Measurements from ENCODE around the gene SLC9A8. TPM values are rescaled to one million over a fixed set of nuclear protein-coding genes. Genes with fewer than 3 reads are reported as not detected.

SLC9A8 gene
- total and polyA plus RNA-seq, 9 donors = 4.0 to 6.3 (median 5.4) TPM

DNA sequence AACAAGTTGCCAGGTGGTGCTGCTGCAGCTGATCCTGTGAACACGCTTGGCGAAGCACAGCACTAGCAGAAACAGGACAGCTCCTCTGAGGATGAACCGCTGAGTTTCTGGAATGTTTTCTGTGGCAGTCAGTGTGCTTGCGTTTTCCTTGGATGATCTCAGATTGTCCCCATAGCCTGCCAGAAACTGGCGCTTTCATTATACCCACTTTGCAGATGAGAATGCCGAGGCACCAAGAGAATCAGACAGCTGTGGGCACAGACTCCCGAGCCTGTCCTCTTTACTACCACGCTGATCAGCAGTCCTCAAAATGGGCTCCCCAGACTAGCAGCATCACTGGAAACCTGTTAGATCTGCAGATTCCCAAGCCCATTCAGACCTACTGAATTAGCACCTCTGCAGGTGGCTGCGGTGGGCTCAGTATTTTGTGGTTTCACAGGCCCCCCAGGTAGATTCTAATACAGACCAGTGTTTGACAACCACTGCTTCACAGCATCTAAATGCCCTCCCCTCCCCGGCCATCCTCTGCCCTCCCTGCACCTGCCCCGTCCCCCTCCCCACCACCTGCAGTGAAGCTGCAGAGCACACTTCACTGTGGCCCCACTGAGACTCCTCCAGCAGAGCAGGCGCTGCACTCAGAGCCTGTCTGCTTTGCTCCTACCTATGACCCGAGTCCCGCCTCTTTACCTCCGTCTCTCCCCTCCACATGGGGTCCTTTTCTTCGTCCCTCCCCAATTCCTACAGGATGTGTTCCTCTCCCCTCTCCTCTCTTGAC, 73.1 kb downstream of the SLC9A8 start:
- peaks cover 63% of the 10 kb centered on the region for H3K36me3 ChIP-seq (ENCODE audit: control insufficient read depth, insufficient read depth, low read length)
- H3K4me3 ChIP-seq (ENCODE audit: low read length) = no peak overlapping the region
- DNase-seq = no peak

DNA sequence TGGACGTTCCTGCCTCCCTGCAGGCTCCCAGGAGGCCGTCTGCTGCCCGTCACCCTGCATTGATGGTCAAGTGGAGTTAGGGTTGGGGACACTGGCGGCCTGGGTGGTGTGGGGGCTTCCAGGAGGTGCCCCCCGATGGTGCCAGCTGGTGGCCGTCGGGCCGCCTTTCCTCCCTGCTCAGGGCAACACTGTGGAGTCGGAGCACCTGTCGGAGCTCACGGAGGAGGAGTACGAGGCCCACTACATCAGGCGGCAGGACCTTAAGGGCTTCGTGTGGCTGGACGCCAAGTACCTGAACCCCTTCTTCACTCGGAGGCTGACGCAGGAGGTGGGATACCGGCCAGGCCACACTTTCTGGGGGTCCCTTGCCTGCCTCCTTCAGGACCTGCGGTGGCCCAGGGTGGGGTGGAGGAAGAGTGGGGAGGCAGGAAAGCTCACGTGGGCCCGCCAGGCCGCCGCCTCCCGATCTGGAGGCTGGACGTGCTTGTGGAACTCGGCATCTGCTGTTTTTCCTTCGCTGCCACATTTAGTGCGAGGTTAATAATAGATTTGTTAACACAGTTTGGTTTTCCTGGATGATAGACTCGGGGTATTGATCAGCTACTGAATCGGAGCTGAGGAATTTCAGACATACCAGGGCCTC, 74.1 kb downstream of the SLC9A8 start:
- DNase-seq = no peak
- Histone ChIP-seq H3K9me3 (replicated peaks; ENCODE audit: control insufficient read depth, low read depth, low read length) (no peaks in the 10 kb centered on the region), H3K4me3 (ENCODE audit: low read length) (no peak overlapping the region), H3K4me1 (ENCODE audit: control insufficient read depth, insufficient read depth, low read length) (peaks cover 25% of the 10 kb centered on the region), H3K36me3 (ENCODE audit: control insufficient read depth, insufficient read depth, low read length) (peaks cover 59% of the 10 kb centered on the region), H3K27ac (ENCODE audit: low read length) (peak overlapping the region; percentile 72), H3K27me3 (ENCODE audit: control insufficient read depth, insufficient read depth, low read length) (no peaks in the 10 kb centered on the region)
- 67% methylated on average over 28 of the region's 30 CpGs for WGBS (ENCODE audit: insufficient coverage)

More for the DNA sequence above, 73.1 kb downstream of the SLC9A8 start:
- 82% methylated on average over 16 of the region's 16 CpGs for WGBS (ENCODE audit: insufficient coverage)
- Histone ChIP-seq H3K27me3 (ENCODE audit: control insufficient read depth, insufficient read depth, low read length) (no peaks in the 10 kb centered on the region), H3K4me1 (ENCODE audit: control insufficient read depth, insufficient read depth, low read length) (peaks cover 23% of the 10 kb centered on the region), H3K9me3 (replicated peaks; ENCODE audit: control insufficient read depth, low read depth, low read length) (no peaks in the 10 kb centered on the region), H3K27ac (ENCODE audit: low read length) (peak overlapping the region; percentile 72)

DNA sequence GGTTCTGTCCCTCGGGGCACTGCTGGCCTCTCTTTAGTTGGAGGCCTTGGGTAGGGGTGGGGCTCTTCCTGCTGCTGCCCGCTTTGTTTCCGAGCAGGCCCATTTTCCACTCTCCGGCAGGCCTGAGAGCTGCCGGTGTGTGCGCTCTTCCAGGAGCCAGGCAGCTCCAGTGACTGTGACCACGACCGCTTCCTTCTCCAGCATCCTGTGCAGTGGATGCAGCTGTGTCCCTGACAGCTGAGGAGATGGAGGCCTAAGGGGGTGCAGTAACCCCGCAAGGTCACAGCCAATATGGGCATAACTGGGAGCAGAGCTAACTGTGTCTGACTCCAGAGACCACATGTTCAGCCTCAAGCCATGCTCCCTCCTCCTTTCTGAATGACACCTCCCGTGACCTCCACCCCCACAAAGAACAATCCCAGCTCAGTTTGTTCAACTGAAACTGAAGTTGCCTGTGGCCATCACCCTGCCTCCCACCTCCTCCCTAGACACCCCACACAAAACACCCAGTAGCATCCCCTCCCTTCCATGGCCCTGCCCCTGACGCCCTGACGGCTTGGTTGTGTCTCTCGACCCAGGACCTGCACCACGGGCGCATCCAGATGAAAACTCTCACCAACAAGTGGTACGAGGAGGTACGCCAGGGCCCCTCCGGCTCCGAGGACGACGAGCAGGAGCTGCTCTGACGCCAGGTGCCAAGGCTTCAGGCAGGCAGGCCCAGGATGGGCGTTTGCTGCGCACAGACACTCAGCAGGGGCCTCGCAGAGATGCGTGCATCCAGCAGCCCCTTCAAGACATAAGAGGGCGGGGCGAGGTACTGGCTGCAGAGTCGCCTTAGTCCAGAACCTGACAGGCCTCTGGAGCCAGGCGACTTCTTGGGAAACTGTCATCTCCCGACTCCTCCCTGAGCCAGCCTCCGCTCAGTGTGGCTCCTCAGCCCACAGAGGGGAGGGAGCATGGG, 74.9 kb downstream of the SLC9A8 start:
- peak overlapping the region; percentile 72 for H3K27ac ChIP-seq (ENCODE audit: low read length)
- peak; percentile 54 for DNase-seq
- no peaks in the 10 kb centered on the region for H3K9me3 ChIP-seq (replicated peaks; ENCODE audit: control insufficient read depth, low read depth, low read length)
- 69% methylated on average over 26 of the region's 32 CpGs for WGBS (ENCODE audit: insufficient coverage)
- H3K27me3 ChIP-seq (ENCODE audit: control insufficient read depth, insufficient read depth, low read length) = no peaks in the 10 kb centered on the region
- H3K36me3 ChIP-seq (ENCODE audit: control insufficient read depth, insufficient read depth, low read length) = peaks cover 53% of the 10 kb centered on the region
- H3K4me3 ChIP-seq (ENCODE audit: low read length) = no peak overlapping the region
- peaks cover 30% of the 10 kb centered on the region for H3K4me1 ChIP-seq (ENCODE audit: control insufficient read depth, insufficient read depth, low read length)

DNA sequence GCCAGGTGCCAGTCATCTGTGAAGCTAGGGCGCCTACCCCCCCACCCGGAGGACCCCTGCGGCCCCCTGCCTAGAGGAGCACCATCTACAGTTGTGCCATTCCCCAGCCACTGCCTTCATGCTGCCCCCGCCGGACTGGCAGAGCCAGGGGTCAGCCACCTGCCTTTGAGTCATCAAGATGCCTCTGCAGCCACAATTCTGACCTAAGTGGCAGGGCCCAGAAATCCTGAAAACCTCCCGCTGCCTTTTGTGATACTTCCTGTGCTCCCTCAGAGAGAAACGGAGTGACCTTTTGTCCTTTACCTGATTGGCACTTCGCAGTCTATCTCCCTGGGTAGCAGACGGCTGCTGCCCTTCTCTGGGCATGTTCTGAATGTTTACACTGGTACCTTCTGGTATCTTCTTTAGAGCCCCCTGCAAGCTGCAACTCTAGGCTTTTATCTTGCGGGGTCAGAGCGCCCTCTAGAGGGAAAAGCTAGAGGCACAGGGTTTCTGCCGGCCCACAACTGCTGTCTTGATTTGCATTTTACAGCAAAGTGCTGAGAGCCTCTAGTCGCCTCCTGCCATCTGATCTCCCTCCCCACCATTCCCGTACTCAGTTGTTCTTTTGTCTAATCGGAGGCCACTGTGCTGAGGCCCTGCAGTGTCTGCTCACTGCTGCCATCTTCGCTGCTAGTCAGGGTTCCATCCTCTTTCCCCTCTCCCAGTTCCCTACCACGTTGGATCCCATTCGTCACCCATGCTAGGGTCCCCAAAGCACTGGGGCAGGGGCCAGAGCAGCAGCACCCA, 75.8 kb downstream of the SLC9A8 start:
- H3K4me1 ChIP-seq (ENCODE audit: control insufficient read depth, insufficient read depth, low read length) = peaks cover 38% of the 10 kb centered on the region
- peak; percentile 57 for DNase-seq
- no peak overlapping the region for H3K27ac ChIP-seq (ENCODE audit: low read length)
- peaks cover 52% of the 10 kb centered on the region for H3K36me3 ChIP-seq (ENCODE audit: control insufficient read depth, insufficient read depth, low read length)
- WGBS (ENCODE audit: insufficient coverage) = 54% methylated on average over 16 of the region's 18 CpGs
- no peaks in the 10 kb centered on the region for H3K27me3 ChIP-seq (ENCODE audit: control insufficient read depth, insufficient read depth, low read length)
- no peak overlapping the region for H3K4me3 ChIP-seq (ENCODE audit: low read length)
- H3K9me3 ChIP-seq (replicated peaks; ENCODE audit: control insufficient read depth, low read depth, low read length) = no peaks in the 10 kb centered on the region

DNA sequence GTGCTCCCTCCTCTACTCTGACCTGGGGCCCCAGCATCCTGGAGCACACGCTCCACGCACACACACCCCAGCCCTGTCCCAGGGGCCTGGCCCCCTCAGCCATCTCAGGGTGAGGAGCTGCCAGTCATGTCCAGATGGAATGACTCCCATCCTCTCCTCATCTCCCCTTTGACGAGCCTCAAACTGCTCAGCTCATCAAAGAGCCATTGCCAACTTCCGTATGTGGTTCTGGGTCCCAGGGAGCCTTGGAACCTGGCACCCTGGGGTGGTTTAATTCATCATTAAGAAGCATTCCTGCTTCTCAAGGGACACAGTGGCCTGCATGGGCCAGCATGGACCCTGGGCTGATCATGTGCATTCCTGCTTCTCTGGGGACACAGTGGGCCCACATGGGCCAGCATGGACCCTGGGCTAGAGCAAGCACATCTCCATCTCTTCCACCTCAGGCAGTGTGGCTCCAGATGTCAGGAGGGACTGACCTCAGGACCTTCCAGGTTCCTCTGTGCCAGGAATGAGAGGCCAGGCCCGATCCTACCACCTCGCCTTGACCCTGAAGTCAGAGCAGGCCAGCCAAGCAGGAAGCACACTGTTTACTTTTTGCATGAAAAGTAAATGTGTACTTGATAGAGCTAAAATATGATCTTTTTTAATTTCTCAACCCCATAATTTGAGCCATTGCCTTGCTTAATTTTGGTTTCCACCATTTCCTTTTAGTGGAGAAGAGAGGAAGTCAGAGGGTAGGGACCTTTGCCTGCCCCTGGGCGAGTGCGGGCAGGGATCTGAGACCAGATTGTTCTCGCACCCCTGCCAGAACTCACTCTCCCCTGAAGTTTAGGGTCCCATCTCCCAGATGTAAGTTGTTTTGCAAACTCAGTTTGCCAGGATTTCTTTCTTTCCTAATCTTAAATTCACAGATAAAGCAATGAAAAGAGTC, 76.6 kb downstream of the SLC9A8 start:
- WGBS (ENCODE audit: insufficient coverage) = 84% methylated on average over 4 of the region's 9 CpGs
- peaks cover 38% of the 10 kb centered on the region for H3K4me1 ChIP-seq (ENCODE audit: control insufficient read depth, insufficient read depth, low read length)
- no peaks in the 10 kb centered on the region for H3K9me3 ChIP-seq (replicated peaks; ENCODE audit: control insufficient read depth, low read depth, low read length)
- H3K27ac ChIP-seq (ENCODE audit: low read length) = no peak overlapping the region
- DNase-seq = no peak
- H3K36me3 ChIP-seq (ENCODE audit: control insufficient read depth, insufficient read depth, low read length) = peaks cover 46% of the 10 kb centered on the region
- H3K4me3 ChIP-seq (ENCODE audit: low read length) = no peak overlapping the region
- H3K27me3 ChIP-seq (ENCODE audit: control insufficient read depth, insufficient read depth, low read length) = no peaks in the 10 kb centered on the region

DNA sequence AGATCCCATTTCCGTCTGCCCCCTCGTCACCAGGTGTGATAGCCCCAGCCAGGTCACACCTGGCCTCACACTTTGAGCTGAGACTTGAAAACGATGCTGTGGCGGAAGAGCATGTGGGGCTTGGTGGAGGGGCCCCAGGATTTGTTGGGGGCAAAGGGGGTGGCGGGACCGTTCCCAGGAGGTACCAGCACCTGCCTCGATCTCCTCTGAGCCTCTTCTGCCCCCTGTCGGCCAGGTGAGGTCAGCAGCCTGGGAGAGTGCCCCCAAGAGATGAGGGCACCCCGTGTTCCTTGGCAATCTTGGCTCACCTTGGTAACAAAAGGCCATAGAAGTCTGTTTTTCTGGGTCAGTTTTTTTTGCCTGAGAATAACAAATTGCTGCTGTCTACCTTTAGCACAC, 77.3 kb downstream of the SLC9A8 start:
- peaks cover 39% of the 10 kb centered on the region for H3K36me3 ChIP-seq (ENCODE audit: control insufficient read depth, insufficient read depth, low read length)
- H3K27ac ChIP-seq (ENCODE audit: low read length) = no peak overlapping the region
- peaks cover 35% of the 10 kb centered on the region for H3K4me1 ChIP-seq (ENCODE audit: control insufficient read depth, insufficient read depth, low read length)
- no peak for DNase-seq
- no peaks in the 10 kb centered on the region for H3K27me3 ChIP-seq (ENCODE audit: control insufficient read depth, insufficient read depth, low read length)
- WGBS (ENCODE audit: insufficient coverage) = 57% methylated on average over 7 of the region's 9 CpGs
- H3K9me3 ChIP-seq (replicated peaks; ENCODE audit: control insufficient read depth, low read depth, low read length) = no peaks in the 10 kb centered on the region
- no peak overlapping the region for H3K4me3 ChIP-seq (ENCODE audit: low read length)

DNA sequence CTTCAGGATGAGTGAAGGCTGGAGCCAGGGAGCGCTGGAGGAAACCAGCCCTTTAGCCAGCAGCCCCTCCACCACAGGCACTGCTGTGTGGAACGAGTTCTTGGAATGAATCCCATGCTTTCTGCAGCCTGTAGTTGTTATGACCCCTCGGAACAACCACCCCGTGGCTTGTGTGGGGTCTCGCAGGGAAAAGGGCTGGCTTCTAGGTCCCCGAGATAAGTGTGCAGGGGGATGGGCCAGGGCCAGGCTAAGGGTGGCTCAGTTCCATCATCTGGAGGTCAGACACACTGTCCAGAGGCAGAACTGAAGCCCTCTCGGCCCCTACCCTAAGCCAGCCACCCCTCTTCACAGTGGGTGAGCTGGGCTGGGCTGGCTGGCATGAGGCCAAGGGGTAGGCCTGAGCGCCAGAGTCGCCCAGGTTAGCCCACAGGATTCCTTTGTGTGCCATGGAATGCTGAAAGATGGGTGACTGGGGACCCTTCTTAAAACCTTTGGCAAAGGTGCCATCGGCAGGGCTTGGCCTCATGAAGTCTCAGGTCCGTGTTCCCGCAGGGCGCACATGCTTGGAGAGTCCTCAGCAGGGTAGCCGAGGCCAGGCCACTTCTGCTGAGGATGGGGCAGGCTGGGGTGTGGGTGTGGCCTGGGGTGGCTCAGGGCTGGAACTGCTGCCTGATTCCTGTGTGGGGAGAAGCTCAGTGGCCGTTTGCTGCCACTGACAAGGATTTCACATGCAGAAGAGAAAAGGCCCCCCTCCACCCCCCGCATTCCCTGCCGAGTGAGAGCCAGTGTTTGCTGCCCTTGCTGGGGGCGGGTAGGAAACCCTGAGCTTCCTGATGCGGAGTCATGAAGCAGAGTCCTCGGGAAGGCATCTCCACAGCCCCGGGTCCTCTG, 78.1 kb downstream of the SLC9A8 start:
- WGBS (ENCODE audit: insufficient coverage) = 52% methylated on average over 14 of the region's 21 CpGs
- peak; percentile 38 for DNase-seq
- H3K27ac ChIP-seq (ENCODE audit: low read length) = no peak overlapping the region

DNA sequence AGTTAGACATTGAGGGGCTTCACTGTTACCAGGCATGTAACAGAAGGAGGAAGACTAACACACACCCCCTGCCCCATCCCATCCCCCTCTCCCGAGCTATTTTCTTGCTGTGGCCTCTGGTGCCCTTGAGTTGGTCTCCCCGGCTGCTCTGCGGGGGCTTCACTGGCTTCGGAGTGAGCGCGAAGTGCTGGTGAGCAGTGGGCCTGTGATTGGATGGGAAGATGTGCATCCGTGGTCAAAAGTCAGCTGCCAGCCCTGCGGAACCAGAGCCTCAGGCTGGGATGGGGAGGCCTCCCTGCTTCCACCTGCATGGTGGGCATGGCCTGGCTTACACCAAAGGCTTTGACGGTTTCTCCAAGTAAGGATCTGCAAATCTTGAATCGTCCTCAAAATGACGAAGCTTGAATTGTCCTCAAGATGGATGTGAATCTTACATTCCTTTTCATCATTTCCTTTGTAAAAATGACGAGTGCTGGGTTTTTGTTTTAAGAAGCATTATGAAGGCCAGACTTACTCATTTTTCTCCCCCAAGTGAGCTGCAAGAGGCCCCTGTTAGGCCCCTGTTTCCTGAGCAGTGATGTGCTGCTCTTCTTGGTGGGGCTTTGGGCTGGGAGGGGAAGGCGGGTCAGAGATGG, 79.0 kb downstream of the SLC9A8 start:
- Histone ChIP-seq H3K27me3 (ENCODE audit: control insufficient read depth, insufficient read depth, low read length) (no peaks in the 10 kb centered on the region), H3K27ac (ENCODE audit: low read length) (no peak overlapping the region), H3K4me3 (ENCODE audit: low read length) (no peak overlapping the region), H3K4me1 (ENCODE audit: control insufficient read depth, insufficient read depth, low read length) (peaks cover 32% of the 10 kb centered on the region), H3K36me3 (ENCODE audit: control insufficient read depth, insufficient read depth, low read length) (peaks cover 24% of the 10 kb centered on the region), H3K9me3 (replicated peaks; ENCODE audit: control insufficient read depth, low read depth, low read length) (no peaks in the 10 kb centered on the region)
- no peak for DNase-seq
- WGBS (ENCODE audit: insufficient coverage) = 72% methylated on average over 8 of the region's 13 CpGs

More for the DNA sequence above, 78.1 kb downstream of the SLC9A8 start:
- Histone ChIP-seq H3K4me3 (ENCODE audit: low read length) (no peak overlapping the region), H3K36me3 (ENCODE audit: control insufficient read depth, insufficient read depth, low read length) (peaks cover 31% of the 10 kb centered on the region), H3K27me3 (ENCODE audit: control insufficient read depth, insufficient read depth, low read length) (no peaks in the 10 kb centered on the region), H3K4me1 (ENCODE audit: control insufficient read depth, insufficient read depth, low read length) (peaks cover 35% of the 10 kb centered on the region), H3K9me3 (replicated peaks; ENCODE audit: control insufficient read depth, low read depth, low read length) (no peaks in the 10 kb centered on the region)

Measured in muscle of leg (tissue), 11 donors.